DMS53 (cell line): ENCODE measurements around the gene FGGY.
"Not testable (repeated sequence)": the region's sequence is repeated elsewhere in the genome, so short reads cannot be mapped to it uniquely, and the experiment has no call there.

Experiments
- DNase-seq: peaks from one replicate; lab custom pipeline; 2025; lab: John Stamatoyannopoulos, UW

Gene FGGY

GRCh38 chr1:59482986-59483385 lies 186.1 kb downstream of the FGGY start:
- no peak for DNase-seq

- peak; percentile 72 for DNase-seq
These were observed 187.2 kb downstream of the FGGY start for GRCh38 chr1:59484096-59484495.

- no peak for DNase-seq
These were observed 188.3 kb downstream of the FGGY start for GRCh38 chr1:59485171-59485570.

GRCh38 chr1:59485949-59486348 lies 189.1 kb downstream of the FGGY start:
- DNase-seq = peak; percentile 23

GRCh38 chr1:59486615-59487014 lies 189.7 kb downstream of the FGGY start:
- DNase-seq = no peak

GRCh38 chr1:59487335-59488031 lies 190.6 kb downstream of the FGGY start:
- DNase-seq = no peak

GRCh38 chr1:59492500-59492899 lies 195.6 kb downstream of the FGGY start:
- DNase-seq = no peak

GRCh38 chr1:59494145-59494833 lies 197.4 kb downstream of the FGGY start:
- no peak for DNase-seq

- not testable (repeated sequence) for DNase-seq
These were observed 199.3 kb downstream of the FGGY start for GRCh38 chr1:59496156-59496555.

GRCh38 chr1:59497616-59498015 lies 200.7 kb downstream of the FGGY start:
- no peak for DNase-seq

- DNase-seq = peak; percentile 44
These were observed 201.7 kb downstream of the FGGY start for GRCh38 chr1:59498640-59499039.

- DNase-seq = peak; percentile 34
These were observed 202.5 kb downstream of the FGGY start for GRCh38 chr1:59499273-59499942.

GRCh38 chr1:59499943-59500569 lies 203.2 kb downstream of the FGGY start:
- DNase-seq = peak; percentile 39

- peak; percentile 73 for DNase-seq
These were observed 204.3 kb downstream of the FGGY start for GRCh38 chr1:59500950-59501742.

- no peak for DNase-seq
These were observed 205.3 kb downstream of the FGGY start for GRCh38 chr1:59502009-59502691.

GRCh38 chr1:59504276-59504675 lies 207.4 kb downstream of the FGGY start:
- DNase-seq = no peak

GRCh38 chr1:59505596-59506028 lies 208.7 kb downstream of the FGGY start:
- DNase-seq = no peak

- peak; percentile 41 for DNase-seq
These were observed 210.1 kb downstream of the FGGY start for GRCh38 chr1:59506952-59507351.

GRCh38 chr1:59509341-59509875 lies 212.5 kb downstream of the FGGY start:
- no peak for DNase-seq

GRCh38 chr1:59510249-59510648 lies 213.4 kb downstream of the FGGY start:
- no peak for DNase-seq
